ENCODE measurements around the gene IFT172.

IFT172 gene

GRCh38 chr2:27451095-27451494, 38.4 kb downstream of the IFT172 start:
- DNase-seq (ENCODE audit: low spot score in 2 of 2) (no peak), ATAC-seq (ENCODE audit: low read depth) (no peak)
- no peaks in the 10 kb centered on the region for H3K27me3 Mint-ChIP-seq
- H3K4me1 Mint-ChIP-seq: no peaks in the 10 kb centered on the region
- H3K36me3 Mint-ChIP-seq: peaks cover 24% of the 10 kb centered on the region
- no peak overlapping the region for H3K4me3 Mint-ChIP-seq
- H3K9me3 Mint-ChIP-seq: no peaks in the 10 kb centered on the region
- H3K27ac Mint-ChIP-seq: no peak overlapping the region

- H3K4me3 Mint-ChIP-seq: no peak overlapping the region
- ATAC-seq (ENCODE audit: low read depth): no peak
- H3K36me3 Mint-ChIP-seq: peaks cover 18% of the 10 kb centered on the region
Measured at GRCh38 chr2:27448381-27448780, 41.2 kb downstream of the IFT172 start.

GRCh38 chr2:27446057-27446456, 43.5 kb downstream of the IFT172 start:
- Mint-ChIP-seq H3K36me3 (peaks cover 26% of the 10 kb centered on the region), H3K27ac (no peak overlapping the region), H3K9me3 (no peaks in the 10 kb centered on the region), H3K4me1 (peaks cover 5% of the 10 kb centered on the region), H3K4me3 (no peak overlapping the region), H3K27me3 (no peaks in the 10 kb centered on the region)
- ATAC-seq (ENCODE audit: low read depth): no peak
- DNase-seq (ENCODE audit: low spot score in 2 of 2): no peak

More at GRCh38 chr2:27448381-27448780, 41.2 kb downstream of the IFT172 start:
- Mint-ChIP-seq H3K27ac (no peak overlapping the region), H3K4me1 (peaks cover under 1% of the 10 kb centered on the region), H3K9me3 (no peaks in the 10 kb centered on the region), H3K27me3 (no peaks in the 10 kb centered on the region)
- no peak for DNase-seq (ENCODE audit: low spot score in 2 of 2)

GRCh38 chr2:27445615-27446014, 43.9 kb downstream of the IFT172 start:
- ATAC-seq (ENCODE audit: low read depth) (no peak), DNase-seq (ENCODE audit: low spot score in 2 of 2) (no peak)
- no peak overlapping the region for H3K4me3 Mint-ChIP-seq
- no peaks in the 10 kb centered on the region for H3K27me3 Mint-ChIP-seq
- H3K9me3 Mint-ChIP-seq: no peaks in the 10 kb centered on the region
- peaks cover 5% of the 10 kb centered on the region for H3K4me1 Mint-ChIP-seq
- H3K36me3 Mint-ChIP-seq: peaks cover 28% of the 10 kb centered on the region
- peak overlapping the region; percentile 7 for H3K27ac Mint-ChIP-seq

GRCh38 chr2:27445155-27445554, 44.4 kb downstream of the IFT172 start:
- H3K27me3 Mint-ChIP-seq: no peaks in the 10 kb centered on the region
- H3K4me1 Mint-ChIP-seq: peaks cover 5% of the 10 kb centered on the region
- H3K36me3 Mint-ChIP-seq: peaks cover 32% of the 10 kb centered on the region
- peak overlapping the region; percentile 7 for H3K27ac Mint-ChIP-seq
- no peak overlapping the region for H3K4me3 Mint-ChIP-seq
- H3K9me3 Mint-ChIP-seq: no peaks in the 10 kb centered on the region
- ATAC-seq (ENCODE audit: low read depth) (no peak), DNase-seq (ENCODE audit: low spot score in 2 of 2) (no peak)

- peak overlapping the region; percentile 61 for H3K4me3 Mint-ChIP-seq
- H3K4me1 Mint-ChIP-seq: peaks cover 5% of the 10 kb centered on the region
- ATAC-seq (ENCODE audit: low read depth) (no peak), DNase-seq (ENCODE audit: low spot score in 2 of 2) (no peak)
- no peaks in the 10 kb centered on the region for H3K27me3 Mint-ChIP-seq
- H3K27ac Mint-ChIP-seq: peak overlapping the region; percentile 42
- H3K36me3 Mint-ChIP-seq: peaks cover 37% of the 10 kb centered on the region
- H3K9me3 Mint-ChIP-seq: no peaks in the 10 kb centered on the region
Measured at GRCh38 chr2:27442920-27443282, 46.6 kb downstream of the IFT172 start.

GRCh38 chr2:27441958-27442919, 47.3 kb downstream of the IFT172 start, which contains the start of gene KRTCAP3:
TSS of gene KRTCAP3 (plus strand) at chr2:27442381. CDS start at chr2:27442413, 32 bp downstream.
- peaks cover 37% of the 10 kb centered on the region for H3K36me3 Mint-ChIP-seq
- peak within 1 kb of the TSS; percentile 61 for H3K4me3 Mint-ChIP-seq
- DNase-seq (ENCODE audit: low spot score in 2 of 2): peak; percentile 26 to 78
- peaks cover 5% of the 10 kb centered on the region for H3K4me1 Mint-ChIP-seq
- H3K27me3 Mint-ChIP-seq: no peaks in the 10 kb centered on the region
- peak; percentile 98 for ATAC-seq (ENCODE audit: low read depth)
- no peaks in the 10 kb centered on the region for H3K9me3 Mint-ChIP-seq
- H3K27ac Mint-ChIP-seq: peak within 1 kb of the TSS; percentile 42

GRCh38 chr2:27441226-27441926, 48.2 kb downstream of the IFT172 start:
- H3K27ac Mint-ChIP-seq: no peak overlapping the region
- peaks cover 5% of the 10 kb centered on the region for H3K4me1 Mint-ChIP-seq
- no peak overlapping the region for H3K4me3 Mint-ChIP-seq
- H3K9me3 Mint-ChIP-seq: no peaks in the 10 kb centered on the region
- DNase-seq (ENCODE audit: low spot score in 2 of 2) (no peak), ATAC-seq (ENCODE audit: low read depth) (no peak)
- peaks cover 37% of the 10 kb centered on the region for H3K36me3 Mint-ChIP-seq
- no peaks in the 10 kb centered on the region for H3K27me3 Mint-ChIP-seq

GRCh38 chr2:27435628-27436027, 53.9 kb downstream of the IFT172 start:
- H3K27me3 Mint-ChIP-seq: no peaks in the 10 kb centered on the region
- H3K36me3 Mint-ChIP-seq: peaks cover 49% of the 10 kb centered on the region
- no peak overlapping the region for H3K27ac Mint-ChIP-seq
- H3K9me3 Mint-ChIP-seq: no peaks in the 10 kb centered on the region
- peaks cover 12% of the 10 kb centered on the region for H3K4me1 Mint-ChIP-seq
- ATAC-seq (ENCODE audit: low read depth) (no peak), DNase-seq (ENCODE audit: low spot score in 2 of 2) (no peak)
- no peak overlapping the region for H3K4me3 Mint-ChIP-seq

- peaks cover 27% of the 10 kb centered on the region for H3K4me1 Mint-ChIP-seq
- ATAC-seq (ENCODE audit: low read depth): no peak
- H3K27ac Mint-ChIP-seq: no peak overlapping the region
- no peak for DNase-seq (ENCODE audit: low spot score in 2 of 2)
- H3K27me3 Mint-ChIP-seq: no peaks in the 10 kb centered on the region
- no peak overlapping the region for H3K4me3 Mint-ChIP-seq
- peaks cover 29% of the 10 kb centered on the region for H3K36me3 Mint-ChIP-seq
- no peaks in the 10 kb centered on the region for H3K9me3 Mint-ChIP-seq
Measured at GRCh38 chr2:27431395-27431794, 58.1 kb downstream of the IFT172 start.

GRCh38 chr2:27428978-27429541, 60.5 kb downstream of the IFT172 start:
- peak overlapping the region; percentile 89 for H3K4me3 Mint-ChIP-seq
- H3K27me3 Mint-ChIP-seq: no peaks in the 10 kb centered on the region

GRCh38 chr2:27428213-27428977, 61.1 kb downstream of the IFT172 start, which contains the start of gene NRBP1:
TSS of gene NRBP1 (plus strand) at chr2:27428631. CDS start at chr2:27433274, 4,643 bp downstream.
- ATAC-seq (ENCODE audit: low read depth) (peak; percentile 90), DNase-seq (ENCODE audit: low spot score in 2 of 2) (peak; percentile 87 to 90)
- no peaks in the 10 kb centered on the region for H3K27me3 Mint-ChIP-seq
- peak within 1 kb of the TSS; percentile 93 for H3K27ac Mint-ChIP-seq
- H3K4me1 Mint-ChIP-seq: peaks cover 19% of the 10 kb centered on the region
- H3K4me3 Mint-ChIP-seq: peak within 1 kb of the TSS; percentile 100
- peaks cover 4% of the 10 kb centered on the region for H3K36me3 Mint-ChIP-seq
- H3K9me3 Mint-ChIP-seq: no peaks in the 10 kb centered on the region

More at GRCh38 chr2:27428978-27429541, 60.5 kb downstream of the IFT172 start:
- ATAC-seq (ENCODE audit: low read depth): peak; percentile 63
- no peak for DNase-seq (ENCODE audit: low spot score in 2 of 2)
- Mint-ChIP-seq H3K4me1 (peaks cover 23% of the 10 kb centered on the region), H3K36me3 (peaks cover 10% of the 10 kb centered on the region), H3K27ac (peak overlapping the region; percentile 83), H3K9me3 (no peaks in the 10 kb centered on the region)

- Mint-ChIP-seq H3K27ac (peak overlapping the region; percentile 93), H3K9me3 (no peaks in the 10 kb centered on the region), H3K4me1 (peaks cover 15% of the 10 kb centered on the region), H3K4me3 (peak overlapping the region; percentile 100), H3K27me3 (no peaks in the 10 kb centered on the region), H3K36me3 (no peaks in the 10 kb centered on the region)
- ATAC-seq (ENCODE audit: low read depth): no peak
- DNase-seq (ENCODE audit: low spot score in 2 of 2): no peak
Measured at GRCh38 chr2:27427863-27428212, 61.7 kb downstream of the IFT172 start.

Measured in memory B cell (primary cell).